ENCODE measurements around the gene RBKS. TPM values are rescaled to one million over a fixed set of nuclear protein-coding genes. Genes with fewer than 3 reads are reported as not detected.

RBKS gene
- total RNA-seq, 1 experiment from 2014 or later = 4.5 TPM

DNA sequence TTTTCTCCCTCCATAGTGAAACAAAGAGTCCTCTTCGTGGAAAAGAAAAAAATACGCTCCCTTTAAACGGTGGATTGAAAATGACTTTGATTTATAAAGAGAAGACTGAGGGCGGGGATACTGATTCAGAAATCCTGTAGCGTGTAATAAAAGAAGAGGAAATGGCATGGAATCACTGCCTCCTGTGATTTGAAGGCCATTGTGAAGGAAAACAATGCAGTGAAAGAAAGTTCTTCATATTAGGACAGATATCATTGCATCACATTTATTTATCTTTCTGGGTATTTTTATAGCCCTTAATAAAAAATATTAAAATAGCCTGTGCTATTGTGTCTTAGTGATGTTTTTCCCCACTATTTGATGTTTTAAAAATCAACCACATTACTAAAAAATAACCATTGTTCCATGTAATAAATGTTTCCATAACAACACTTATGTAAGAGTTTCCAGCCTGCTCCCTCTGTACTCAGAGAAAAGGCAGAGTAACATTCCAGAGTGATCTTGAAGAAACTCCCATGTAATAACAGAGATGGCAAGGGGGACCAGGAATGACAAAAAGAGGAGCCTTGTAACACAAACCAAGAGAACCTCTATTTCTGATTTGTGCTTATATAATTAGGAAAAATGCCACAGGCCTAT, 110.7 kb downstream of the RBKS start:
- no peak overlapping the region for H2AFZ ChIP-seq
- ChIA-PET CTCF (no interaction called here), POLR2A (ENCODE audit: unreplicated experiment) (no interaction called here)
- no peak overlapping the region for H3K4me2 ChIP-seq
- TF ChIP-seq, protein P1, sequence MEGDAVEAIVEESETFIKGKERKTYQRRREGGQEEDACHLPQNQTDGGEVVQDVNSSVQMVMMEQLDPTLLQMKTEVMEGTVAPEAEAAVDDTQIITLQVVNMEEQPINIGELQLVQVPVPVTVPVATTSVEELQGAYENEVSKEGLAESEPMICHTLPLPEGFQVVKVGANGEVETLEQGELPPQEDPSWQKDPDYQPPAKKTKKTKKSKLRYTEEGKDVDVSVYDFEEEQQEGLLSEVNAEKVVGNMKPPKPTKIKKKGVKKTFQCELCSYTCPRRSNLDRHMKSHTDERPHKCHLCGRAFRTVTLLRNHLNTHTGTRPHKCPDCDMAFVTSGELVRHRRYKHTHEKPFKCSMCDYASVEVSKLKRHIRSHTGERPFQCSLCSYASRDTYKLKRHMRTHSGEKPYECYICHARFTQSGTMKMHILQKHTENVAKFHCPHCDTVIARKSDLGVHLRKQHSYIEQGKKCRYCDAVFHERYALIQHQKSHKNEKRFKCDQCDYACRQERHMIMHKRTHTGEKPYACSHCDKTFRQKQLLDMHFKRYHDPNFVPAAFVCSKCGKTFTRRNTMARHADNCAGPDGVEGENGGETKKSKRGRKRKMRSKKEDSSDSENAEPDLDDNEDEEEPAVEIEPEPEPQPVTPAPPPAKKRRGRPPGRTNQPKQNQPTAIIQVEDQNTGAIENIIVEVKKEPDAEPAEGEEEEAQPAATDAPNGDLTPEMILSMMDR (conservative IDR thresholded peaks at IDR 0.05) = no peak
- TF ChIP-seq EZH2 (IDR thresholded peaks at IDR 0.05; ENCODE audit: low read depth) = no peak
- no peaks in the 10 kb centered on the region for H3K9me2 ChIP-seq (ENCODE audit: insufficient read depth)
- H3K4me1 ChIP-seq (replicated peaks; ENCODE audit: insufficient read depth) = 0 out of 2 replicates have a peak, but pooled peaks cover 2% of the 10 kb centered on the region
- peaks cover 48% of the 10 kb centered on the region for H3K79me2 ChIP-seq (ENCODE audit: low read depth)
- no TSS peak for BruUV-seq (replicated peaks)
- DNase-seq = no peak
- no peaks in the 10 kb centered on the region for H3K27me3 ChIP-seq (ENCODE audit: insufficient read depth, low read depth)
- peaks cover 32% of the 10 kb centered on the region; the same call in 1 of the 2 replicates for H3F3A ChIP-seq (ENCODE audit: insufficient read depth, low read depth)
- no peak overlapping the region for H3K4me3 ChIP-seq
- intact Hi-C loops (cut with micrococcal nuclease; ENCODE audit: unreplicated experiment) = no loop called here
- peaks cover 42% of the 10 kb centered on the region for H3K36me3 ChIP-seq (ENCODE audit: low read depth)
- H3K27ac ChIP-seq = no peak overlapping the region
- H3K9me3 ChIP-seq (ENCODE audit: insufficient read depth, low read depth) = no peaks in the 10 kb centered on the region
- H4K20me1 ChIP-seq (ENCODE audit: insufficient read depth) = peaks cover 15% of the 10 kb centered on the region; the same call in 1 of the 2 replicates

DNA sequence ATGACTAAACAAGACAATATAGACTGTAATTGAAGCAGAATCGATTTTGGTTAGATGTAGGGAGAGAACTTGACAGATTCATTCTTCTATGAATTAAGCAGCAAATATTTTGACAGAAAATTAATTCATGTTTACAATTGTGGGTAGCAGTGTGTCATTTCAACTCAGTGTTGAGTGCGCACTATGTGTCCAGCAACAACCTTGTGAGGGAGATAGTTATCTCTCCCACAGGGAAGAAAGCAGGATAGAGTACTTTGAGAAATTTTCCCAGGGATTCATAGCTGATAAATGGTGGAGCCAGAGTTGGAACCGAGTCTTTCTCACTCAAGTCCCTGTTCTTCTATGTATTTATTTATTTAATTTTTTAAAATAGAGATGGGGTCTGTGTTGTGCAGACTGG, 113.5 kb downstream of the RBKS start:
- H3K4me2 ChIP-seq = no peak overlapping the region

DNA sequence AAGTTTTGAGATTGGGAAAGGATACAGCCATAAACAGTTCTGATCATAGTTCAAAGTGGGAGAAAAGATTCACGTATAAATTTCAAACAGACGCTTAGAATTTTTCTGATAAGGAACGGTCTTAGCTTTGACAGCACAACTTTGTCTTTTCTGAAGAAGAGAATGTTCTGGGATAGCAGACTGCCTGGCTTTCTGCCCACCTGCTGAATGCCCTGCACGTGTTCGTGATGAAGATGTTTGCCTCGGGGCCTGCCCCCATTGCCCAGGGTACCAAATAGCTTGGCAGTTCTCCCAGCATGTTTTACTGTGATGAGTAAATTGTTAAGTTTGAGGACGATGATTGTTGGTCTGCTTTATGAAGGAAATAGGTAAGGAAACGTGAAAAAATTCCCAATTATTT, 114.1 kb downstream of the RBKS start:
- Histone ChIP-seq H3F3A (ENCODE audit: insufficient read depth, low read depth) (peaks cover 46% of the 10 kb centered on the region), H3K4me2 (no peak overlapping the region), H3K4me1 (replicated peaks; ENCODE audit: insufficient read depth) (peaks cover 23% of the 10 kb centered on the region), H4K20me1 (ENCODE audit: insufficient read depth) (peaks cover 17% of the 10 kb centered on the region; the same call in 1 of the 2 replicates), H3K27ac (0 out of 2 replicates have a peak overlapping the region, but pooled peaks have one; percentile 16), H3K9me2 (ENCODE audit: insufficient read depth) (no peaks in the 10 kb centered on the region), H2AFZ (no peak overlapping the region), H3K36me3 (ENCODE audit: low read depth) (peaks cover 53% of the 10 kb centered on the region), H3K27me3 (ENCODE audit: insufficient read depth, low read depth) (no peaks in the 10 kb centered on the region), H3K79me2 (ENCODE audit: low read depth) (peaks cover 78% of the 10 kb centered on the region), H3K4me3 (no peak overlapping the region), H3K9me3 (ENCODE audit: insufficient read depth, low read depth) (no peaks in the 10 kb centered on the region)
- intact Hi-C loops (cut with micrococcal nuclease; ENCODE audit: unreplicated experiment) = no loop called here
- no TSS peak for BruUV-seq (replicated peaks)
- CTCF ChIA-PET = no interaction called here
- TF ChIP-seq, protein P1 (conservative IDR thresholded peaks at IDR 0.05) = no peak
- no peak for TF ChIP-seq EZH2 (IDR thresholded peaks at IDR 0.05; ENCODE audit: low read depth)
- no peak for DNase-seq
- POLR2A ChIA-PET (ENCODE audit: unreplicated experiment) = interaction anchor here (0.6 kb wide), 2 partner anchors 23 to 580 kb away, joined by 3 read pairs; no protein-coding TSS in a partner anchor

More for the DNA sequence above, 113.5 kb downstream of the RBKS start:
- H4K20me1 ChIP-seq (ENCODE audit: insufficient read depth) = peaks cover 17% of the 10 kb centered on the region; the same call in 1 of the 2 replicates
- peaks cover 76% of the 10 kb centered on the region for H3K79me2 ChIP-seq (ENCODE audit: low read depth)
- TF ChIP-seq, protein P1 (conservative IDR thresholded peaks at IDR 0.05) = no peak
- no peak for TF ChIP-seq EZH2 (IDR thresholded peaks at IDR 0.05; ENCODE audit: low read depth)
- no peaks in the 10 kb centered on the region for H3K9me3 ChIP-seq (ENCODE audit: insufficient read depth, low read depth)
- no peak for DNase-seq
- H3F3A ChIP-seq (ENCODE audit: insufficient read depth, low read depth) = peaks cover 43% of the 10 kb centered on the region; the same call in 1 of the 2 replicates
- H3K27me3 ChIP-seq (ENCODE audit: insufficient read depth, low read depth) = no peaks in the 10 kb centered on the region
- POLR2A ChIA-PET (ENCODE audit: unreplicated experiment) = interaction anchor here (0.6 kb wide), 2 partner anchors 23 to 579 kb away, joined by 3 read pairs; no protein-coding TSS in a partner anchor
- H2AFZ ChIP-seq = no peak overlapping the region
- H3K4me3 ChIP-seq = no peak overlapping the region
- no TSS peak for BruUV-seq (replicated peaks)
- no peaks in the 10 kb centered on the region for H3K9me2 ChIP-seq (ENCODE audit: insufficient read depth)
- H3K27ac ChIP-seq = no peak overlapping the region
- H3K36me3 ChIP-seq (ENCODE audit: low read depth) = peaks cover 55% of the 10 kb centered on the region
- intact Hi-C loops (cut with micrococcal nuclease; ENCODE audit: unreplicated experiment) = no loop called here
- peaks cover 23% of the 10 kb centered on the region for H3K4me1 ChIP-seq (replicated peaks; ENCODE audit: insufficient read depth)
- CTCF ChIA-PET = no interaction called here

All from PC-9 (cell line).